Activated CD8-positive, alpha-beta memory T cell treated with anti-CD3 and anti-CD28 coated beads for 1 hour (primary cell): ENCODE results near the gene RBP7.
A peak's percentile ranks its signal among the peaks of the same experiment; 100 is the strongest.
"Not testable (repeated sequence)": the region's sequence is repeated elsewhere in the genome, so short reads cannot be mapped to it uniquely, and the experiment has no call there.

Experiments used
- DNase-seq, 2 donors: peaks; one replicate each; pipeline ENCODE4 v3.0.0-alpha.2; 2020; ENCODE audit warnings: low read depth in 1 of 2; ENCODE audit errors: extremely low read depth in 1 of 2

Gene RBP7

DNA sequence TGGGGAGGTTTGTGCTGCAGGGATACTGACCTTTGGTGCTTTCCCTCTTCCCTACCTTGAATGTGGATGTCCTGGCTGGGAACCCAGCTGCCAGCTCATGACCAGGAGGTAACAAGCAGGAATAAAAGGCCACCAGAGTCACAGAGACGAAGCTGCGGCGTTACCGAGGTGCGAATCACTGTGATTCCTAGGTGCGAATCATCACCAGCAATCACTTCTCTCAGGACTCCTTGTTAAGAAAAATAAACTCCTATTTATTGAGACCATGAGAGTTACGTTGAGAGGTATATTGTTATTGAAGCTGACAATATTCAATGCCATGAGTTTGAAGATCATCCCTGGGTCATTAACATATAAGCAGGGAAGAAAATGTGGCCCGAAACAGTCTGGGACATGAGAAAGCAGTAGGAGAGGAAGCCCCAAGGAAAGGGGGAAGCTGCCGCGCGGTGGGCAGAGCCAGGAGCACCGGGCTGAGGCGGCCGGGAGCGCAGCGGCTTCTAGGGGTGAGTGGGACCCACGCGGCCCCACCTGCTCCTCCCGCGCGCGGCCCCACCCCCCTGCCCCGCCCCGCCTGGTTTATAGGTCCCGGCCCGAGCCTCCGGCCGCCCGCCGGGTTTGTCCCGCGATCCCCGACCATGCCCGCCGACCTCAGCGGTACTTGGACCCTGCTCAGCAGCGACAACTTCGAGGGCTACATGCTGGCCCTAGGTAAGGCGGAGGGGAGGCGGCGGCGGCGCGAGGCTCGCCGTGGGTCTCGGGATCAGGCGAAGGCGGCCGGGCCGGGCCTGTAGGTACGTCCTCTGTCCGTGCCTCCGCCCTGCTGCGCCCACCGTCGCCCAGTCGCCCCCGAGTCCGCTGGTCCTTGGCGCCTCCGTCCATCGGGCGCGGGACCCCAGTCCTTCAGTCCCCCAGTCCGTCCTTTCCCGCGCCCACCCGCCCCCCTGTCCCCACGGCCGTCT is at the start of gene RBP7:
Gene RBP7, plus strand, starts transcription at position 605 of the 959 bp plus-strand sequence. Its CDS starts 31 bp downstream, at position 636.
- DNase-seq: peak in 1 of 2 donors; percentile 0

DNA sequence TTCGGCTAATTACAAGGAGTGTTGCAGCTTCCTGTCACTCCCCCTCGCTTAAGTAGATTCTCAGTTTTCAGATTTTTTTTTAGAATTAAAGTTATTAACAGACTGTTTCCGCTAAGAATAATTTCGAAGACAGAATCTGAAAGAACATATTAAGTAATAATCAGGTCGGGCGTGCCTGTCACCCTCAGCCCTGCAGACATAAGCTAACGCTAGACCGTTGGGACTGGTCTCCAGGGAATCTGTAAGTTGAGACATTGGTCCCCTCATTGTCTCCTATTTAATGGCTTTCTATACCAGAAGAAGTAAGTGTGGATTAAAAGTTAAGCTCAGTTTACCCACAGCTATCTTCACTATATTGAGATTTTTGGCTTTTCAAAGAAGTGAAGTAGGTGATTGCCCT is 39.3 kb upstream of the RBP7 start:
- DNase-seq: no peak

DNA sequence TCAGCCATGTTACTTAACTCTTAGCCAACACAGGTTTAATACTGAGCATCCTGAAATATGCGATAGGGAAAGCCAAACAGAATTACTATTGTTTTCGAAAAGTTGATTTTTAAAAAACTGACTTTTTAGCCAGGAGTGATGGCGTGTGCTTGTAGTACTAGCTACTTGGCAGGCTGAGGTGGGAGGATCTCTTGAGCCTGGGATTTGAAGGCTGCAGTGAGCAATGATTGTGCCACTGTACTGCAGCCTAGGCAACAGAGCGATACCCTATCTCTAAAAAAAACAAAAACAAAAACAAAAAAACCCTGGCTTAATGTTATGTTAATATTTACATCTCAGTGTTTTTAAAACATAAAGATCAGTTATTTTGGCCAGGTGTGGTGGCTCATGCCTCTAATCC is 37.0 kb upstream of the RBP7 start:
- DNase-seq: no peak

DNA sequence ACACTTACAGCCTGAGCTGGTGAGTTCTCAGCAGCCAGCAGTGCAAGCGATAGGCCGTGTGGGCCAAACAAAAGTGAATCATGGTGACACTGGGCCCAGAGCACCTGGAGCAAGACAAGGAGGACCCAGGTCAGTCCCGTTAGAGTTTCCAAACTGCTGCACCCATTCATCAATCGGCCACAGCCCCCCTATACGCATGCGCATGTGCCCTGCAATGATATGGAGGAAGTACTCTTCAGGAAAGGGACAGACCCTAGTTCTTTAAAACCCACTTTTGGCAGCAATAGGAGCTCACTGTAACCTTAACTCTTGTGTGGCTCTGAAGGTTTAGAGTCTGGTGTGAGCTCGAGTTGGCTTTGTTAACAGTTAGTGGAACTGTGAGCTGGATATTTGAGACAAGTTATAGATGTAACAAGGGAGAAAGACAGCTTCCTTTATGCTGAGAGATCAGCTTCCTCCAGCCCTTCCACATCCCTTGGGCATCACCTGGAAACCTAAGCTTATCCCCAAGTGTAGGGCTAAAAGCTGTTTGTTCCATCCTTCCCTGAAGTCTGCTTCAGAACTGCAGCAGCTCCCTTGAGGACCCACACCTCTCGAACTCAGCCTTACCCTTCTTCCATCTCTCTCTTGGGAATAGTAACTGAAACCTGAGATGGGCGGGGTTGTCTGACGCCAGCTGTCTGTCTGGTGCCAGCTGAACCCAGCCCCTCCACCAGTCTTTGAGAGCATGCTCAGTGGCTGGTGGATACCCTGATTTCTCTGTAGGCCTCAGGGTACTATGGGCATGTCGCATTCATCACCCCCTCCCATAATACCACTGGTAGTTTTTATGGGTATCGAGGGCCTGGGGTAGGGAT is 36.1 kb upstream of the RBP7 start:
- no peak for DNase-seq

DNA sequence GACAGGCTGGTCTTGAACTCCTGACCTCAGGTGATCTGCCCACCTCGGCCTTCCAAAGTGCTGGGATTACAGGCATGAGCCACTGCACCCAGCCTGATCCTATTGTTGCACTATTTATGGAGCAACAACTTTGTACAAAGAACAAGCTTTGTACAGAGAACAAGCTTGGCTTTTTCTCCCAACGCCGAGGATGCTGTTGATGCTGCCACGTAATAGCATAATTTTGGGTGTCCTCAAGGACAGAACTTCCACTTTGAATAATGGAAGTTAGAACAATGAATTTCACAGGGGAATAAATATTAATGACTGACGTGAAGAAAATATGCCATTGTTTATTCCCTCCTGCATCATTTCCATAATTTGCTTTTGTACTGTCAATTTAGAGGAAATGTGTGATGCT is 12.8 kb upstream of the RBP7 start:
- no peak for DNase-seq

DNA sequence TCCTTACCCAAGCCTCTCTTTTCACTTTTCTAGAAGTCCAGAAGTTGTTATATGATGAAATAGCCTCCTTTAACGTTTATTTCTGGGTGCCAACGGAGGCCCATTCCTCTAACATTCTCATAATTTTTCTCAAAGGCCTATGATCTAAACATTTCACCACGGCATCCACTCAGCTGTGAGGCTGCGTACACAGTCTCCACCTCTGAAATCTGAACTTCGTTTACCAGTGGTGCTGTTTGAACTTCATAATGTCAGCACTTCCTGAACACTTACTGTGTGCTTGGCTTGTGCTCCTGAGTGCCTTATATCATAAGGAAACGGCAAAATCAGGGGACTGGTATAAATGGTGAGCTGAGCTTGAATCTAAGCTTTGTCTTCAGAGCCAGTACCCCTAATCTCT is 12.0 kb upstream of the RBP7 start:
- no peak for DNase-seq

DNA sequence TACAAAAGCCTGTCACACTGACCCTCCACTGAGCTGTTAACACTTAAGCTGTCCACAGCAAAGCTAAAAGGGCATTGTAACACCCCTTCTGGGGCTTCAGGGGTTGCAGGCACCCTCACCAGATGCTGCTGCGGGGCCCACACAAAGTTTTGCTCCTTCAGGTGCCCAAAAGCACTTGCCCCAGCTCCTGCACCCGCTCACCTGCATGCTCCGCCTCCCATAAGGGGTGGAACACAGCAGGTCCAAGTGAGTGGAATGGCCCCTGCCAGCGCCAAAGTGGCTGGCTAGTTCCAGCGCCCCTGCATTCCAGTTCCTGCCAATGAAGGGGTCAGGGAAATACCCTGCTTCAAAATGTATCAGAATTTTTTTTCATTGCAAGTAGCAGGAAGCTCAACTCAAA is 7.3 kb upstream of the RBP7 start:
- no peak for DNase-seq

DNA sequence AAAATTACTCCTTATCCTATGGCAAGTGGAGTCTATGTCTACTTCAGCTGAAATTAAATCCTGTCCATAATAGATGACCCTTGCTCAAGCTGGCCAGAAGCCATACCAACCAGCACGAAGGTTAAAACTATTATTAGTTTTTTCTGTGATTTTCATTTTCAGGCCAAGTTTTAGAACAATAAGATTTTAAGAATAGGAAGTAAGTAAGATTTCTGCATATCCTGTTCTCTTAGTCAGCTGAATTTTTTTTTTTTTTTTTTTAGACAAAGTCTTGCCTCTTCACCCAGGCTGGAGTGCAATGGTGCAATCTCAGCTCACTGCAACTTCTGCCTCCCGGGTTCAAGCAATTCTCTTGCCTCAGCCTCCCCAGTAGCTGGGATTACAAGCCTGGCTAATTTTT is 6.1 kb upstream of the RBP7 start:
- DNase-seq: no peak

DNA sequence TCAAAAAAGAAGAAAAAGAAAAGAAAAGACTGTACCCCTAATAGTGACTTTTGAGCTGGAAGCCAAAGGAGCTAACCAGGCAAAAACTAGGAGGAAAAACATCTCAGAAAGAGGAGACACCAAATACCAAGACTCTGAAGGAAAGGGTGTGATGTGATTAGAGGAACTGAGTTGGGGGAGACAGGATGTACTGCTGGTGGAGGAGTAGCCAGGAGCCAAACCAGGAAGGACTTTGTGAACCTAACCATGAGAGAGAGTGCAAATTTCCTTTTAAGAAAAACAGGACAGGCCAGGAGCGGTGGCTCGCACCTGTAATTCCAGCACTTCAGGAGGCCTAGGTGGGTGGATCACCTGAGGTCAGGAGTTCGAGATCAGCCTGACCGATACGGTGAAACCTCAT is 4.1 kb upstream of the RBP7 start:
- no peak for DNase-seq

DNA sequence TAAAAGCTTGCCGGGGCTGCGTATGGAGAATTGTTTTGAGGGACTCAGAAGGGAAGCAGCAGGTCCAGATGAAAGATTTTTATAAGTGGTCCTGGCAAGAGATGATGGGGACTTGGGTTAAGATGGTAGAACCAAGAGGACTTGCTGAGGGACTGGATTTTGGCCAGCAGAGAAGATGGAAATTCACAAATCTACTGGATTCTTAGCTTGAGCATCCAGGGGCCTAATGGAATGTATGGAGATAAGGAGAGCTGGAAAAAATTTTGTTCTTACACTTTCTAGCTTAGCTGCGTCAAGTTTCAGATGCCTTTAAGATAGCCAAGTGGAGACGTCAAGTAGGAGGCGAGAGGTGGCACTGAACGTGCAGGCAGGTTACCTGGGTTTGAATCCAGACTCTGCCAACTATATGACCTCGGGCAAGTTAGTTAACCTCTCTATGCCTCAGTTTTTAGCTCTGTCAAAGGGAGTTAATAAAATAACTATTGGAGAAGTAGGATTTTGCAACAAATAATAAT is 3.4 kb upstream of the RBP7 start:
- no peak for DNase-seq

DNA sequence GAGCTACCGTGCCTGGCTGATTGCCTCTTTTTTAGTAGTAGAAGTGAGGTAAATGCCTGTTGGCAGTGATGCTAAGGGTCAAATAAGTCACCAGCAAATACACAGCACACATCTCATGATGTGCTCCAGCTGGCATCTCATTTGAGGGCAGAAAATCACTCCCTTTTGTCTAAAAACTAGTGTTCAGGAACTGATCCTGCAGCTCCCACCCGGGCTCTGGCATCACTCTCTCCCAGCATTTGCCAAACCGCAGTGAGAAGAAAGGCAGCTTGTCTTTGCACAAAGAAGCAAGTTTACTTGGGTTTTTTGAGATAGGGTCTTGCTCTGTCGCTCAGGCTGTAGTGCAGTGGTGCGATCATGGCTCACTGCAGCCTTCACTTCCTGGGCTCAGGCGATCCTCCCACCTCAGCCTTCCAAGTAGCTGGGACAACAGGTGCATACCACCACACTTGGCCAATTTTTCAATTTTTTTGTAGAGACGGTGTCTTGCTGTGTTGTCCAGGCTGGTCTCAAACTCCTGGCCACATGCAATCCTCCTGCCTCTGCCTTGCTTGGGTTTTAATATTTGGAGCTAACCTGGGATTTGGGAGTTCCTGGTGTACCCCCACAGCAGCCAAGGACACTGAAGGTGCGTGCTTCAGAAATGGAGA is 4.1 kb downstream of the RBP7 start:
- no peak for DNase-seq

DNA sequence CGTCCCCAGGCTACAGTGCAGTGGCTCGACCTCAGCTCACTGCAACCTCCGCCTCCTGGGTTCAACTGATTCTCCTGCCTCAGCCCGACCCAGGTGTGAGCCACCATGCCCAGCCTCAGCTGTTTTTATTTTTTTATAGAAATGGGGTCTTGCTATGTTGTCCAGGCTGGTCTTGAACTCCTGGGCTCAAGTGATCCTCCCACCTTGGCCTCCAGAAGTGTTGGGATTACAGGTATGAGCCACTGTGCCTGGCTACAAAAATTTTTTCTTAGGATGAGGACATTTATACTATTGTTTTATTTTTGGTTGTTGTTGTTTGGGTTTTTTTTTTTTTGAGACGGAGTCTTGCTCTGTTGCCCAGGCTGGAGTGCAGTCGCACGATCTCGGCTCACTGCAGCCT is 8.2 kb downstream of the RBP7 start:
- not testable (repeated sequence) for DNase-seq

DNA sequence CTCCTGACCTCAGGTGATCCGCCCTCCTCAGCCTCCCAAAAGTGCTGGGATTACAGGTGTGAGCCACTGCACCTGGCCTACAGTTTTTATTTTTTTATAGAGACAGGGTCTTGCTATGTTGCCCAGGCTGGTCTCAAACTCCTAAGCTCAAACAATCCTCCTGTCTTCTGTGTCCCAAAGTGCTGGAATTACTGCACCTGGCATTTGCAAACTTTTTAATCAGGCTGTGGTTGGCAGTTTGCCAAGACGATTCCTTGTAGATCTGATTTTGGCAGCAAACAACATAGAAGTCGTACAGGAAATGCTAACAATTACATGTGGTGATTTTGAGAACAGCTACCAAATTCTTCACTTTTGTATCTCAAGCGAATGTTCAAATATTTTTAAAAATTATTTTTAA is 10.1 kb downstream of the RBP7 start:
- DNase-seq: no peak

DNA sequence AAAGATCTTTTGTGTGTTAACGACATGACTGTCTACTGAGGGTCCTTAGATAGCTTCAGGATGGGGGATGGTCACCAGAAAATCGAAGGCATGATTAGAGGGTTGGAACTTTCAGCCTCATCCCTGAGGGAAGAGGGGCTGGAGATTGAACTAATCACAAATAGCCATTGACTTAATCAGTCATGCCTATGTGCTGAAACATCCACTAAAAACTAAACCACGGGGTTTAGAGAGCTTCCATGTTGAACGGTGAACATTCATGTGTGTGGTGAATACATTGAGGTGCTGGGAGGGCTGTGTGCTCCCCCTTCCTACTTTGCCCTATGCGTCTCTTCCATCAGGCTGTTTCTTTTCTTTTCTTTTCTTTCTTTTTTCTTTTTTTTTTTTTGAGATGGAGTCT is 17.0 kb downstream of the RBP7 start:
- DNase-seq: no peak

DNA sequence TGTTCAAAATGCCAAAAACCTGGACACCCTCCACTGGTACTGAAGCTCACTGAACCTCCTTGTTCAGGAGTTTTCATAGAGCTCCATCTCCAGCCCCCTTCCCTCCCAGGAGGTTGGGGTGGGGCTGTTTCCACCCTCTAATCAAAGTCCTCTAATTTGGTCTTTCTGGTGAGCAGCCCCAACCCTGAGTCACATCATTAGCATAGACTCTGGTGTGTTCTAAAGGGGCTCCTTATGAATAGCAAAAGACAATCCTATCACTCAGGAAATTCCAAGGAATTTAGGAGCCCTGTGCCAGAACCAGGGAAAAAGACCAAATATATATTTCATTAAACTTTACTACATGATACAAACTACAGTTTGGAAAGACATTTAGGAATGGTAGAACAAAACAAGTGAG is 22.5 kb downstream of the RBP7 start:
- no peak for DNase-seq

DNA sequence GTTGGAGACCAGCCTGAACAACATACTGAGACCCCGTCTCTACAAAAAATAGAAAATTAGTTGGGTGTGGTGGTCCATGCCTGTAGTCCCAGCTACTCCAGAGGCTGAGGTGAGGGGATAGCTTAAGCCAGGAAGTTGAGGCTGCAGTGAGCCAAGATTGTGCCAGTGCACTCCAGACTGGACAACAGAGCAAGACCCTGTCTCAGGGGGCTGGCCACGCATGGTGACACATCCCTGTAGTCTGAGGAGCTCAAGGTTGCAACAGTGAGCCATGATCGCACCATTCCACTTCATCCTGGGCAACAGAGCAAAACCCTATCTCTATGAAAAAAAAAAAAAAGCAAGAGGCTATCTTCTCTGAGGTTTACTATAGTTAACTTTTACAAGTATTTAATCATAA is 23.1 kb downstream of the RBP7 start:
- DNase-seq: no peak

DNA sequence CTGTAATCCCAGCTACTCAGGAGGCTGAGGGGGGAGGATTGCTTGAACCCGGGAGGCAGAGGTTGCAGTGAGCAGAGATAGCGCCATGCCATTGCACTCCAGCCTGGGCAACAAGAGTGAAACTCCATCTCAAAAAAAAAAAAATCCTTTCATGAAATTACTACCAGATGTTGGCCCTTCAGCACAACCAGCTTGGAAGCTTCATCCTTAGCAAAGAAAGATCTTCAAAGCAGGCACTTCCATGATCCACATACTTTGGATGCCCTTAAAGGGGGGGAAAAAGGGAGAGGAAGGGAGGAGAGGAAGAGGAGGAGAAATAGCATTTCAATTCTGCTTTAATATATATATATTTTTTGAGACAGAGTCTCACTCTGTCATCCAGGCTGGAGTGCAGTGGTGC is 23.6 kb downstream of the RBP7 start:
- DNase-seq: not testable (repeated sequence)

DNA sequence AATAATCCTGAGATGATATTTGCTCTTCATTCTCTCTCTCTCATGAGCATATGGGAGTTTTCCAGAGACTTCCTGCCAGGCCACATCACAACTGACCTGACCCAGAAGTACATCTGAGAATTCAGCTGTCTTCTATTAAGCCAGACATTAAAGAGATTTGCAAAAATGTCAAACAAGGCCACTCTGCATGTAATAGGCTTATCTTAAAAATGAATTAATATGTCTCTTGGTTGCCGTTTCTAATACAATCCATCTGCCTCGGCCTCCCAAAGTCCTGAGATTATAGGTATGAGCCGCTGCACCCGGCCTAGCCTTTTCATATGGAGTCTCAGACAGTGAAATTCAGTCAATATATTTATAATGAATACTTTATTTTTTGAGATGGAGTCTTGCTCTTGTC is 25.0 kb downstream of the RBP7 start:
- not testable (repeated sequence) for DNase-seq

DNA sequence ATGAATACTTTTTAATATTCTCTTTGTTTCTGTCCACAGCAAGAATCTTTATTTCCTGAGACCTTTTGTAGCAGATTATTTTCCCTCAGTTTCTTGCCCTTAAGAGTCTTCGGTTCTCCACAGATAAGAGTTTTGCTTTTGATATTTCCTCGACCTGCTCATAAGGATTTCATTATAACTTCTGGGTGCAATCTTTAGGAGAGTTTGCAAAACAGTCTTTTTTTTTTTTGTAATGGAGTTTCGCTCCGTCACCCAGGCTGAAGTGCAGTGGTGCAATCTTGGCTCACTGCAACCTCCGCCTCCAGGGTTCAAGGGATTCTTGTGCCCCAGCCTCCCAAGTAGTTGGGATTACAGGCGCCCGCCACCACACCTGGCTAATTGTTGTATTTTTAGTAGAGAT is 25.6 kb downstream of the RBP7 start:
- DNase-seq: no peak

DNA sequence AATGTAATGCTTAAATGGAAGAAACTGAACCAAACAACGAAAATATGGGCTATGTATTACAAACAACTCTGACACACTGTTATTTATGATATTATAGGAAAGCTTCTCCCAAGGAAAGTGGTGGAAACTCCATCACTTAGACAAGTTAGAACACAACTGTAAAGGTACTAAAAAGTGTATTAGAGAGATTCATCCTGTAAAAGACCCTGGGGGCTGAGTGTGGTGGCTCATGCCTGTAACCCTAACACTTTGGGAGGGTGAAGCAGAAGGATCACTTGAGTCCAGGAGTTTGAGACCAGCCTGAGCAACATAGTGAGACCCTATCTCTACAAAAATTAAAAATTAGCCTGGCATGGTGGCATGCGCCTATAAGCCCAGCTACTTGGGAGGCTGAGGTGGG is 28.3 kb downstream of the RBP7 start:
- DNase-seq: no peak

DNA sequence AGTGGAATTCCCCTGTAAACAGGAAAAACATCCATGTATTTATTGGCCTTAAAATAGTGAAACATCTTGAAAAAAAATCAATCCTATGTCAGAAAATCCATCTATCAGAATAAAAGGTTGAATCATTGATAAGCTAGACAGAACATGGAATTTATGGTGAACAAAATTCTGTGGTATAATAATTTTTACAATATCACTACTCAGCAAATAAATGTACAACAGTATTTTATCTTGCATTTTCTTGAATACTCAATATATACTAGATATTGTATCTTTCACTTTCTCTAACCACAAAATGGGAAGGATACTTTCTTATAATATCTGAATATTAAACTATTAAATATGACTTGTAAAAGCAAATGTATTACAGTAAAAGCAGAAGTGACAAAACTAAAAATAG is 30.0 kb downstream of the RBP7 start:
- no peak for DNase-seq
